SH-SY5Y (cell line): Measurements from ENCODE around the gene JAKMIP2.

Source experiments
- GATA2 ChIP-seq: IDR thresholded peaks from 2 replicates; pipeline ENCODE4 v1.6.1; 2011; ENCODE audit warnings: mild to moderate bottlenecking, low read depth, low read length
- GATA3 ChIP-seq: IDR thresholded peaks from 2 replicates; pipeline ENCODE4 v1.6.1; 2011; ENCODE audit warnings: low read depth, mild to moderate bottlenecking, low read length, moderate library complexity

GRCh38 chr5:147642666-147643065 lies 139.9 kb downstream of the JAKMIP2 start:
- TF ChIP-seq GATA2 (no peak), GATA3 (no peak)
